H1 (cell line): Measurements from ENCODE around the gene THAP5.

Source experiments
- GTF2F1 ChIP-seq: IDR thresholded peaks from 2 replicates; pipeline ENCODE4 v1.6.1; 2012; ENCODE audit warnings: low read depth, low read length, improper control_type of control experiment, borderline replicate concordance
- TF ChIP-seq, protein P1 (sequence below), 3 experiments: IDR thresholded peaks; 1 replicate in 2 of 3; 2 replicates in 1 of 3; pipeline versions ENCODE4 v1.5.1 to v1.6.1; 2011; ENCODE audit warnings: low read length in 3 of 3, mild to moderate bottlenecking in 3 of 3, inconsistent platforms in 2 of 3, low read depth in 1 of 3, moderate library complexity in 1 of 3; ENCODE audit not compliant: insufficient read depth in 1 of 3; ENCODE audit errors: control extremely low read depth in 1 of 3

DNA sequence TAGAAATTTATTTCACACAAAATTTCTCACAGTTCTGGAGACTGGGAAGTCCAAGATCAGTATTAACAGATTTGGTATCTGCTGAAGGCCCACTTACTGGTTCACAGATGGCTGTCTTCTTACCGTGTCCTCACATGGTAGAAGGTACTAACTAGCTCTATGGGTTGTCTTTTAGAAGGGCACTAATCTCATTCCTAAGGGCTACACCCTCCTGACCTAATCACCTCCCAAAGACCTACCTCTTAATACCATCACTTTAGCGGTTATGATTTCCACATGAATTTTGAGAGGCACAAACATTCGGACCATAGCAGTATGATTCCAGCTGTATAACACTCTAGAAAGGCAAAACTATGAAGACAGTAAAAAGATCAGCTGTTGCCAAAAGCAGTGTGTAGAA is 51.6 kb downstream of the THAP5 start:
- TF ChIP-seq, protein P1, sequence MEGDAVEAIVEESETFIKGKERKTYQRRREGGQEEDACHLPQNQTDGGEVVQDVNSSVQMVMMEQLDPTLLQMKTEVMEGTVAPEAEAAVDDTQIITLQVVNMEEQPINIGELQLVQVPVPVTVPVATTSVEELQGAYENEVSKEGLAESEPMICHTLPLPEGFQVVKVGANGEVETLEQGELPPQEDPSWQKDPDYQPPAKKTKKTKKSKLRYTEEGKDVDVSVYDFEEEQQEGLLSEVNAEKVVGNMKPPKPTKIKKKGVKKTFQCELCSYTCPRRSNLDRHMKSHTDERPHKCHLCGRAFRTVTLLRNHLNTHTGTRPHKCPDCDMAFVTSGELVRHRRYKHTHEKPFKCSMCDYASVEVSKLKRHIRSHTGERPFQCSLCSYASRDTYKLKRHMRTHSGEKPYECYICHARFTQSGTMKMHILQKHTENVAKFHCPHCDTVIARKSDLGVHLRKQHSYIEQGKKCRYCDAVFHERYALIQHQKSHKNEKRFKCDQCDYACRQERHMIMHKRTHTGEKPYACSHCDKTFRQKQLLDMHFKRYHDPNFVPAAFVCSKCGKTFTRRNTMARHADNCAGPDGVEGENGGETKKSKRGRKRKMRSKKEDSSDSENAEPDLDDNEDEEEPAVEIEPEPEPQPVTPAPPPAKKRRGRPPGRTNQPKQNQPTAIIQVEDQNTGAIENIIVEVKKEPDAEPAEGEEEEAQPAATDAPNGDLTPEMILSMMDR (IDR thresholded peaks at IDR 0.05; ENCODE audit: control extremely low read depth in 1 of 3, insufficient read depth in 1 of 3, low read depth in 1 of 3, low read length in 3 of 3) = no peak
- no peak for TF ChIP-seq GTF2F1
